HUES48 (cell line): ENCODE data around the gene KRTAP4-5.
"Not testable (repeated sequence)": the region's sequence is repeated elsewhere in the genome, so short reads cannot be mapped to it uniquely, and the experiment has no call there.

Experiments used
- H3K27ac ChIP-seq: one replicate; pipeline ENCODE4 v1.7.0; 2013; ENCODE audit warnings: low read depth, low read length, inconsistent platforms
- H3K27me3 ChIP-seq: 2 replicates; pipeline ENCODE4 v1.6.1; 2013; ENCODE audit warnings: mild to moderate bottlenecking, low read length; ENCODE audit not compliant: control insufficient read depth, insufficient read depth
- H3K36me3 ChIP-seq: 2 replicates; pipeline ENCODE4 v1.6.1; 2013; ENCODE audit warnings: low read length; ENCODE audit not compliant: control insufficient read depth, insufficient read depth
- H3K4me1 ChIP-seq: 2 replicates; pipeline ENCODE4 v1.6.1; 2013; ENCODE audit warnings: mild to moderate bottlenecking, low read length; ENCODE audit not compliant: control insufficient read depth, insufficient read depth
- H3K4me3 ChIP-seq: 2 replicates; pipeline ENCODE4 v1.5.1; 2013; ENCODE audit warnings: mild to moderate bottlenecking, low read depth, low read length
- H3K9ac ChIP-seq: 2 replicates; pipeline ENCODE4 v1.6.1; 2013; ENCODE audit warnings: mild to moderate bottlenecking, low read depth, low read length, moderate library complexity
- H3K9me3 ChIP-seq: 2 replicates; pipeline ENCODE4 v1.6.1; 2013; ENCODE audit warnings: low read length; ENCODE audit not compliant: control insufficient read depth, insufficient read depth

The KRTAP4-5 gene

GRCh38 chr17:41104386-41105038, 45.1 kb downstream of the KRTAP4-5 start:
- H3K4me1 ChIP-seq: peaks cover 21% of the 10 kb centered on the region
- H3K9ac ChIP-seq, H3K9me3 ChIP-seq, H3K27me3 ChIP-seq, H3K36me3 ChIP-seq, H3K27ac ChIP-seq, H3K4me3 ChIP-seq: not testable (repeated sequence)

GRCh38 chr17:41103896-41104295, 45.7 kb downstream of the KRTAP4-5 start:
- H3K4me3 ChIP-seq: no peak overlapping the region
- no peak overlapping the region for H3K27ac ChIP-seq
- peaks cover 21% of the 10 kb centered on the region for H3K4me1 ChIP-seq
- H3K27me3 ChIP-seq: no peaks in the 10 kb centered on the region
- no peaks in the 10 kb centered on the region for H3K36me3 ChIP-seq
- no peak overlapping the region for H3K9ac ChIP-seq
- H3K9me3 ChIP-seq: 0 out of 2 replicates have a peak, but pooled peaks cover 8% of the 10 kb centered on the region

- H3K9ac ChIP-seq: no peak within 1 kb of the TSS
- no peaks in the 10 kb centered on the region for H3K36me3 ChIP-seq
- no peaks in the 10 kb centered on the region for H3K27me3 ChIP-seq
- no peak within 1 kb of the TSS for H3K4me3 ChIP-seq
- no peak within 1 kb of the TSS for H3K27ac ChIP-seq
- H3K9me3 ChIP-seq: no peaks in the 10 kb centered on the region
- peaks cover 4% of the 10 kb centered on the region; the same call in 1 of the 2 replicates for H3K4me1 ChIP-seq
These were observed 47.9 kb downstream of the KRTAP4-5 start, which contains the start of gene KRTAP4-16 for GRCh38 chr17:41101586-41102259. TSS of gene KRTAP4-16 (minus strand) at chr17:41102209. CDS start at chr17:41102209, 0 bp downstream.

- H3K4me3 ChIP-seq, H3K9ac ChIP-seq, H3K4me1 ChIP-seq, H3K27ac ChIP-seq, H3K27me3 ChIP-seq, H3K9me3 ChIP-seq, H3K36me3 ChIP-seq: not testable (repeated sequence)
These were observed 49.7 kb downstream of the KRTAP4-5 start for GRCh38 chr17:41099682-41100480.
